ENCODE data around the gene TECPR1. TPM values are rescaled to one million over a fixed set of nuclear protein-coding genes. Genes with fewer than 3 reads are reported as not detected.

TECPR1 gene
- polyA plus RNA-seq, 2 of the 4 experiments (the other 2 are of a cell fraction): 2.5 to 11.1 TPM

- no peak for DNase-seq (ENCODE audit: low read depth in 1 of 2, low spot score in 1 of 2)
- CTCF ChIA-PET: interaction anchor here (0.6 to 1.6 kb wide), 3 partner anchors 9 to 1081 kb away, joined by 4 to 6 read pairs (median 5); no protein-coding TSS in a partner anchor
- Histone ChIP-seq H3K4me3 (no peak overlapping the region), H3K4me2 (no peak overlapping the region), H3K9me3 (no peaks in the 10 kb centered on the region), H3K4me1 (no peaks in the 10 kb centered on the region), H3K27ac (no peak overlapping the region)
- POLR2A ChIA-PET: no interaction called here
- ATAC-seq: no peak
- no peak for FAIRE-seq
- WGBS (ENCODE audit: missing lambda C conversion rate): 95% methylated on average over 13 of the region's 14 CpGs
- no peak for TF ChIP-seq ZNF302 (CRISPR knock-in tag; IDR thresholded peaks at IDR 0.05)
- no peak for TF ChIP-seq SMC3 (IDR thresholded peaks at IDR 0.05)
- TF ChIP-seq HOXA7 (CRISPR knock-in tag; IDR thresholded peaks at IDR 0.05): no peak
- TF ChIP-seq BHLHE40 (IDR thresholded peaks at IDR 0.05; ENCODE audit: low read depth, low read length): no peak
- TF ChIP-seq RCOR1 (IDR thresholded peaks at IDR 0.05; ENCODE audit: low read depth, low read length): no peak
- no peak for TF ChIP-seq USF2 (IDR thresholded peaks at IDR 0.05)
- TF ChIP-seq FOSB (CRISPR knock-in tag; IDR thresholded peaks at IDR 0.05): no peak
- no peak for TF ChIP-seq RFX5 (IDR thresholded peaks at IDR 0.05)
- no peak for TF ChIP-seq ZFP36 (IDR thresholded peaks at IDR 0.05; ENCODE audit: borderline replicate concordance, partially characterized antibody)
- TF ChIP-seq MAFK (IDR thresholded peaks at IDR 0.05; ENCODE audit: partially characterized antibody): no peak
- TF ChIP-seq PHF8 (IDR thresholded peaks at IDR 0.05; ENCODE audit: borderline replicate concordance, low read depth): no peak
- no peak for TF ChIP-seq ESRRA (IDR thresholded peaks at IDR 0.05; ENCODE audit: borderline replicate concordance, low read length)
Observed at GRCh38 chr7:98244871-98245270, 7.2 kb downstream of the TECPR1 start.

- POLR2A ChIA-PET: no interaction called here
- CTCF ChIA-PET: interaction anchor here (1.0 kb wide), 2 partner anchors 14 to 159 kb away, joined by 3 to 4 read pairs; no protein-coding TSS in a partner anchor
- Histone ChIP-seq H3K4me2 (no peak overlapping the region), H3K4me3 (no peak overlapping the region), H3K4me1 (no peaks in the 10 kb centered on the region), H3K27ac (no peak overlapping the region), H3K9me3 (no peaks in the 10 kb centered on the region)
- ATAC-seq (no peak), FAIRE-seq (no peak), DNase-seq (ENCODE audit: low read depth in 1 of 2, low spot score in 1 of 2) (no peak)
- no peak for TF ChIP-seq ZFP36 (IDR thresholded peaks at IDR 0.05; ENCODE audit: borderline replicate concordance, partially characterized antibody)
- TF ChIP-seq BCL3 (IDR thresholded peaks at IDR 0.05): no peak
- TF ChIP-seq PBX3 (IDR thresholded peaks at IDR 0.05): no peak
- TF ChIP-seq TFCP2L1 (CRISPR knock-in tag; IDR thresholded peaks at IDR 0.05): no peak
- TF ChIP-seq EHF (CRISPR knock-in tag; IDR thresholded peaks at IDR 0.05): no peak
- no peak for TF ChIP-seq POLR2A (IDR thresholded peaks at IDR 0.05; ENCODE audit: low read length)
- TF ChIP-seq USF2 (IDR thresholded peaks at IDR 0.05): no peak
- no peak for TF ChIP-seq HOXA7 (CRISPR knock-in tag; IDR thresholded peaks at IDR 0.05)
- TF ChIP-seq HOXB13 (CRISPR knock-in tag; IDR thresholded peaks at IDR 0.05; ENCODE audit: low read depth): no peak
- no peak for TF ChIP-seq ELK1 (IDR thresholded peaks at IDR 0.05; ENCODE audit: low read depth, low read length)
- no peak for TF ChIP-seq CBX8 (IDR thresholded peaks at IDR 0.05)
- no peak for TF ChIP-seq RNF2 (IDR thresholded peaks at IDR 0.05; ENCODE audit: borderline replicate concordance, low read depth)
- TF ChIP-seq HES2 (IDR thresholded peaks at IDR 0.05): no peak
- TF ChIP-seq RARB (CRISPR knock-in tag; IDR thresholded peaks at IDR 0.05): no peak
- TF ChIP-seq E2F6 (IDR thresholded peaks at IDR 0.05; ENCODE audit: borderline replicate concordance, low read depth): no peak
- TF ChIP-seq TP53 (CRISPR knock-in tag; IDR thresholded peaks at IDR 0.05): no peak
- TF ChIP-seq CHD4 (IDR thresholded peaks at IDR 0.05; ENCODE audit: borderline replicate concordance): no peak
- no peak for TF ChIP-seq FOSL2 (IDR thresholded peaks at IDR 0.05)
- TF ChIP-seq FOSL2 (CRISPR knock-in tag; IDR thresholded peaks at IDR 0.05): no peak
- 83% methylated on average over 2 of the region's 4 CpGs for WGBS (ENCODE audit: missing lambda C conversion rate)
Observed at GRCh38 chr7:98242934-98243333, 9.1 kb downstream of the TECPR1 start.
